Activated naive CD8-positive, alpha-beta T cell treated with anti-CD3 and anti-CD28 coated beads, Interleukin-2, amount 10 ng/mL, durations not matched to agents 7 days and 5 days (primary cell): Measurements from ENCODE around the gene TECTB. TPM values are rescaled to one million over a fixed set of nuclear protein-coding genes. Genes with fewer than 3 reads are reported as not detected.

Experiments
- ATAC-seq: fragments of 150-1000 bp; cut with Tn5 transposase; one replicate; pipeline ENCODE4 v1.10.0; 2021; ENCODE audit warnings: low read depth, moderate library complexity
- POLR2A ChIA-PET: fragments of 350-600 bp; sonication (Branson Sonifier 250); formaldehyde crosslinking; loops from one replicate; lab custom pipeline; 2021; ENCODE audit warnings: antibody characterized with exemption; lab: Charles Lee
- DNase-seq: peaks from one replicate; pipeline ENCODE4 v3.0.0; 2021
- H3K27ac Mint-ChIP-seq: one replicate; pipeline ENCODE4 v1.8.0; 2022; ENCODE audit warnings: mild to moderate bottlenecking, mixed read lengths
- H3K27me3 Mint-ChIP-seq: one replicate; pipeline ENCODE4 v1.8.0; 2022; ENCODE audit warnings: mild to moderate bottlenecking, moderate library complexity, mixed read lengths
- H3K36me3 Mint-ChIP-seq: one replicate; pipeline ENCODE4 v1.8.0; 2021; ENCODE audit warnings: mild to moderate bottlenecking, mixed read lengths
- H3K4me1 Mint-ChIP-seq: one replicate; pipeline ENCODE4 v1.8.0; 2021; ENCODE audit warnings: mixed read lengths
- H3K4me3 Mint-ChIP-seq: one replicate; pipeline ENCODE4 v1.8.0; 2022; ENCODE audit warnings: mild to moderate bottlenecking, moderate library complexity, mixed read lengths
- H3K9me3 Mint-ChIP-seq: one replicate; pipeline ENCODE4 v1.8.0; 2021; ENCODE audit warnings: mixed read lengths
- microRNA-seq: library from miRNA; unstranded; fragments of <30 nt; microRNA quantifications from one replicate; pipeline ENCODE4 v1.2.0, GENCODE V29; 2022
- total RNA-seq, 2 experiments: library from RNA; stranded (reverse); gene quantifications; one replicate each; pipeline ENCODE4 v1.2.3, GENCODE V29; 2021

The TECTB gene
- total RNA-seq, 2 experiments from 2014 or later, result not detected

DNA sequence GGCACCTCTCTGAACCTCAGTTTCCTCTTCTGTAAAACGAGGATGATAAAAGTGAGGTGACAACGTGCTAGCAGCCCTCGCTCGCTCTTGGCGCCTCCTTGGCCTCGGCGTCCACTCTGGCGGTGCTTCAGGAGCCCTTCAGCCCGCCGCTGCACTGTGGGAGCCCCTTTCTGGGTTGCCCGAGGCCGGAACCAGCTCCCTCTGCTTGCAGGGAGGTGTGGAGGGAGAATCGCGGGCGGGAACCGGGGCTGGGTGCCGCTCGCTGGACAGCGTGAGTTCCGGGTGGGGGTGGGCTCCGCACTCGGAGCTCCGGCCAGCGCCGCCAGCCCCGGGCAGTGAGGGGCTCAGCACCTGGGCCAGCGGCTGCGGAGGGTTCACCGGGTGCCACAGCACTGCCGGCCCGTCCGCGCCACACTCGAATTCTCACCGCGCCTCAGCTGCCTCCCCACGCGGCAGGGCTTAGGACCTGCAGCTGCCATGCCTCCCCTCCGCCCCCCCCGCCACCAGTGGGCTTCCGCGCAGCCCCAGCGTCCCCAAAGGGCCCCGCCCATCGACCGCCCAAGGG is 66.4 kb downstream of the TECTB start:
- Mint-ChIP-seq H3K36me3 (no peaks in the 10 kb centered on the region), H3K9me3 (no peaks in the 10 kb centered on the region), H3K27ac (no peak overlapping the region), H3K4me3 (no peak overlapping the region), H3K27me3 (peaks cover 3% of the 10 kb centered on the region), H3K4me1 (no peaks in the 10 kb centered on the region)
- DNase-seq (no peak), ATAC-seq (no peak)
- POLR2A ChIA-PET, result no interaction called here

DNA sequence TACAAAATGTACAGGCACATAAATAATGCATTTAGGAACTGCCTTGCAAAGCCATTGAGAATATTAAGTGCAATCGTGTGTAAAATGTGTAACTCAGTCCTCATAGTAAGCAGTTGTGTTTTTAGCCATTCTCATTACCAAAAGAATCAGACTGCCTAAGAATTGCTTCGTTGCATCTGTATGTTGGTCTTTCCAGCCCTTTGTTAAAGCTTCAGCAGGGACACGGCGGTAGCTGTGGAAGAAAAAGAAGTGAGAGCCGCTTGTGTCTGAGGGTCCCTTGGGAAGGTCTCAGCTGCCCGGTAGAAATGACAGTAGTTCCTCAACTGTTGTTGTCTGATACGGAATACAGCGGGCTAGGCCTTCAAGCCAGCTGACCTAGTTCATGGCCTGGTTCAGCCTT is 67.9 kb downstream of the TECTB start:
- ATAC-seq, result no peak
- DNase-seq, result no peak
- H3K4me3 Mint-ChIP-seq, result no peak overlapping the region
- no peaks in the 10 kb centered on the region for H3K9me3 Mint-ChIP-seq
- peaks cover 3% of the 10 kb centered on the region for H3K27me3 Mint-ChIP-seq
- POLR2A ChIA-PET, result interaction anchor here (0.6 kb wide), 1 partner anchor 63 kb away, joined by 8 read pairs; no protein-coding TSS in a partner anchor
- H3K27ac Mint-ChIP-seq, result no peak overlapping the region
- H3K4me1 Mint-ChIP-seq, result no peaks in the 10 kb centered on the region
- no peaks in the 10 kb centered on the region for H3K36me3 Mint-ChIP-seq

- no peaks in the 10 kb centered on the region for H3K9me3 Mint-ChIP-seq
- no peaks in the 10 kb centered on the region for H3K4me1 Mint-ChIP-seq
These were observed 68.8 kb downstream of the TECTB start for GRCh38 chr10:112352044-112352443.

DNA sequence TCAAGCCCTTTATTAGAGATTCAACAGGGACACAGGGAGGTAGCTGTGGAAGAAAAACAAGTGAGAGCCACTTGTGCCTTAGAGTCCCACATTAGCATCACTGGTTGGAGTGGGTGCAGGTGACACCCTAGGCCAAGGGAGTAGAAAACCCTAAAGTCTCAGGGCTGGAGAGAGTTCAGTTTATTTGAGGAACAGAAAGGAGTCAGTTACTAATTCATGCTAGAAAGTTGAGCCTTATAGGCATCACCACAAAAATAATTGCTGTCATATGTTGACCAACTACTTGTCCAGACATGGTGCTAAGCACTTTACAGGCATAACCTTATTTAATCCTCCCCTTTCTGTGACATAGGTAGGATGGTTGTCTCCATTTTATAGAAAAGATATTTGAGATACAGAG is 69.8 kb downstream of the TECTB start:
- POLR2A ChIA-PET, result no interaction called here
- Mint-ChIP-seq H3K36me3 (no peaks in the 10 kb centered on the region), H3K27me3 (no peaks in the 10 kb centered on the region), H3K4me3 (no peak overlapping the region), H3K9me3 (no peaks in the 10 kb centered on the region), H3K4me1 (no peaks in the 10 kb centered on the region), H3K27ac (no peak overlapping the region)
- ATAC-seq (no peak), DNase-seq (no peak)

More at GRCh38 chr10:112352044-112352443, 68.8 kb downstream of the TECTB start:
- Mint-ChIP-seq H3K27me3 (peaks cover 3% of the 10 kb centered on the region), H3K4me3 (no peak overlapping the region), H3K27ac (no peak overlapping the region), H3K36me3 (no peaks in the 10 kb centered on the region)
- POLR2A ChIA-PET, result no interaction called here
- ATAC-seq (no peak), DNase-seq (no peak)

Small RNA genes within 50 kb of the gene (microRNA-seq; reads per million reads assigned to microRNA genes)
- gene MIR6715A, result not detected
- not detected for gene MIR6715B

Other genes with a start within 250 kb of the TECTB start
- gene GPAM, start 99.6 kb upstream of the TECTB start, total RNA-seq, result 1 to 10 TPM; 7.5 to 7.8 TPM
- gene ACSL5, start 90.7 kb downstream of the TECTB start, total RNA-seq, result 10 to 100 TPM; 55.8 to 59.5 TPM
- gene ZDHHC6, start 163.5 kb downstream of the TECTB start, total RNA-seq, result 10 to 100 TPM; 48.1 to 51.8 TPM
- 10 to 100 TPM; 43.2 to 45.1 TPM for gene VTI1A, start 163.8 kb downstream of the TECTB start, total RNA-seq